ENCODE data around the gene OLIG2. TPM values are rescaled to one million over a fixed set of nuclear protein-coding genes. Genes with fewer than 3 reads are reported as not detected.

Gene OLIG2
- total RNA-seq, 4 donors from 2014 or later = not detected

DNA sequence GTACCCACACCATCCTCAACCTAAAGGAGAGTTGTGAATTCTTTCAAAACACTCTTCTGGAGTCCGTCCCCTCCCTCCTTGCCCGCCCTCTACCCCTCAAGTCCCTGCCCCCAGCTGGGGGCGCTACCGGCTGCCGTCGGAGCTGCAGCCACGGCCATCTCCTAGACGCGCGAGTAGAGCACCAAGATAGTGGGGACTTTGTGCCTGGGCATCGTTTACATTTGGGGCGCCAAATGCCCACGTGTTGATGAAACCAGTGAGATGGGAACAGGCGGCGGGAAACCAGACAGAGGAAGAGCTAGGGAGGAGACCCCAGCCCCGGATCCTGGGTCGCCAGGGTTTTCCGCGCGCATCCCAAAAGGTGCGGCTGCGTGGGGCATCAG, 638 bp upstream of the OLIG2 start:
- peaks cover 31 to 85% (median 45%) of the 10 kb centered on the region in 3 donors for H3K4me1 ChIP-seq
- no peak overlapping the region for H3K27ac ChIP-seq
- H3K9me3 ChIP-seq = no peaks in the 10 kb centered on the region
- TF ChIP-seq, protein P1, sequence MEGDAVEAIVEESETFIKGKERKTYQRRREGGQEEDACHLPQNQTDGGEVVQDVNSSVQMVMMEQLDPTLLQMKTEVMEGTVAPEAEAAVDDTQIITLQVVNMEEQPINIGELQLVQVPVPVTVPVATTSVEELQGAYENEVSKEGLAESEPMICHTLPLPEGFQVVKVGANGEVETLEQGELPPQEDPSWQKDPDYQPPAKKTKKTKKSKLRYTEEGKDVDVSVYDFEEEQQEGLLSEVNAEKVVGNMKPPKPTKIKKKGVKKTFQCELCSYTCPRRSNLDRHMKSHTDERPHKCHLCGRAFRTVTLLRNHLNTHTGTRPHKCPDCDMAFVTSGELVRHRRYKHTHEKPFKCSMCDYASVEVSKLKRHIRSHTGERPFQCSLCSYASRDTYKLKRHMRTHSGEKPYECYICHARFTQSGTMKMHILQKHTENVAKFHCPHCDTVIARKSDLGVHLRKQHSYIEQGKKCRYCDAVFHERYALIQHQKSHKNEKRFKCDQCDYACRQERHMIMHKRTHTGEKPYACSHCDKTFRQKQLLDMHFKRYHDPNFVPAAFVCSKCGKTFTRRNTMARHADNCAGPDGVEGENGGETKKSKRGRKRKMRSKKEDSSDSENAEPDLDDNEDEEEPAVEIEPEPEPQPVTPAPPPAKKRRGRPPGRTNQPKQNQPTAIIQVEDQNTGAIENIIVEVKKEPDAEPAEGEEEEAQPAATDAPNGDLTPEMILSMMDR (IDR thresholded peaks at IDR 0.05) = no peak
- no peak for TF ChIP-seq POLR2A (IDR thresholded peaks at IDR 0.05)
- H3K4me3 ChIP-seq = no peak overlapping the region
- intact Hi-C loops (cut with DNase I) = no loop called here
- no peak for DNase-seq
- WGBS, 2 donors = 8 to 11% methylated on average over 8 to 17 of the region's 22 CpGs
- peaks cover 58 to 100% (median 81%) of the 10 kb centered on the region in 4 donors for H3K27me3 ChIP-seq
- no peaks in the 10 kb centered on the region for H3K36me3 ChIP-seq

DNA sequence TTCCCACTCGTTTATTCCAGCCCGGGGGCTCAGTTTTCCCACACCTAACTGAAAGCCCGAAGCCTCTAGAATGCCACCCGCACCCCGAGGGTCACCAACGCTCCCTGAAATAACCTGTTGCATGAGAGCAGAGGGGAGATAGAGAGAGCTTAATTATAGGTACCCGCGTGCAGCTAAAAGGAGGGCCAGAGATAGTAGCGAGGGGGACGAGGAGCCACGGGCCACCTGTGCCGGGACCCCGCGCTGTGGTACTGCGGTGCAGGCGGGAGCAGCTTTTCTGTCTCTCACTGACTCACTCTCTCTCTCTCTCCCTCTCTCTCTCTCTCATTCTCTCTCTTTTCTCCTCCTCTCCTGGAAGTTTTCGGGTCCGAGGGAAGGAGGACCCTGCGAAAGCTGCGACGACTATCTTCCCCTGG, 716 bp downstream of the OLIG2 start:
- H3K36me3 ChIP-seq = no peaks in the 10 kb centered on the region
- TF ChIP-seq, protein P1 (IDR thresholded peaks at IDR 0.05) = no peak
- no peak for TF ChIP-seq POLR2A (IDR thresholded peaks at IDR 0.05)
- H3K9me3 ChIP-seq = no peaks in the 10 kb centered on the region
- 3 to 4% methylated on average over 6 to 16 of the region's 21 CpGs for WGBS, 2 donors
- no peak overlapping the region for H3K4me3 ChIP-seq
- DNase-seq = no peak
- intact Hi-C loops (cut with DNase I) = no loop called here
- H3K4me1 ChIP-seq = peaks cover 29 to 76% (median 42%) of the 10 kb centered on the region in 3 donors
- H3K27me3 ChIP-seq = peaks cover 53 to 100% (median 71%) of the 10 kb centered on the region in 4 donors
- H3K27ac ChIP-seq = no peak overlapping the region

DNA sequence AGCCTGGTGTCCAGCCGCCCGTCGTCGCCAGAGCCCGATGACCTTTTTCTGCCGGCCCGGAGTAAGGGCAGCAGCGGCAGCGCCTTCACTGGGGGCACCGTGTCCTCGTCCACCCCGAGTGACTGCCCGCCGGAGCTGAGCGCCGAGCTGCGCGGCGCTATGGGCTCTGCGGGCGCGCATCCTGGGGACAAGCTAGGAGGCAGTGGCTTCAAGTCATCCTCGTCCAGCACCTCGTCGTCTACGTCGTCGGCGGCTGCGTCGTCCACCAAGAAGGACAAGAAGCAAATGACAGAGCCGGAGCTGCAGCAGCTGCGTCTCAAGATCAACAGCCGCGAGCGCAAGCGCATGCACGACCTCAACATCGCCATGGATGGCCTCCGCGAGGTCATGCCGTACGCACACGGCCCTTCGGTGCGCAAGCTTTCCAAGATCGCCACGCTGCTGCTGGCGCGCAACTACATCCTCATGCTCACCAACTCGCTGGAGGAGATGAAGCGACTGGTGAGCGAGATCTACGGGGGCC, 1.2 kb downstream of the OLIG2 start:
- Histone ChIP-seq H3K27ac (no peak overlapping the region), H3K36me3 (no peaks in the 10 kb centered on the region), H3K9me3 (no peaks in the 10 kb centered on the region), H3K27me3 (peaks cover 53 to 100% (median 66%) of the 10 kb centered on the region in 4 donors), H3K4me1 (peaks cover 29 to 76% (median 42%) of the 10 kb centered on the region in 3 donors), H3K4me3 (no peak overlapping the region)
- intact Hi-C loops (cut with DNase I) = no loop called here
- 2 to 20% methylated on average over 1 to 14 of the region's 54 CpGs for WGBS, 2 donors
- TF ChIP-seq POLR2A (IDR thresholded peaks at IDR 0.05) = no peak
- TF ChIP-seq, protein P1 (IDR thresholded peaks at IDR 0.05) = no peak
- no peak for DNase-seq

DNA sequence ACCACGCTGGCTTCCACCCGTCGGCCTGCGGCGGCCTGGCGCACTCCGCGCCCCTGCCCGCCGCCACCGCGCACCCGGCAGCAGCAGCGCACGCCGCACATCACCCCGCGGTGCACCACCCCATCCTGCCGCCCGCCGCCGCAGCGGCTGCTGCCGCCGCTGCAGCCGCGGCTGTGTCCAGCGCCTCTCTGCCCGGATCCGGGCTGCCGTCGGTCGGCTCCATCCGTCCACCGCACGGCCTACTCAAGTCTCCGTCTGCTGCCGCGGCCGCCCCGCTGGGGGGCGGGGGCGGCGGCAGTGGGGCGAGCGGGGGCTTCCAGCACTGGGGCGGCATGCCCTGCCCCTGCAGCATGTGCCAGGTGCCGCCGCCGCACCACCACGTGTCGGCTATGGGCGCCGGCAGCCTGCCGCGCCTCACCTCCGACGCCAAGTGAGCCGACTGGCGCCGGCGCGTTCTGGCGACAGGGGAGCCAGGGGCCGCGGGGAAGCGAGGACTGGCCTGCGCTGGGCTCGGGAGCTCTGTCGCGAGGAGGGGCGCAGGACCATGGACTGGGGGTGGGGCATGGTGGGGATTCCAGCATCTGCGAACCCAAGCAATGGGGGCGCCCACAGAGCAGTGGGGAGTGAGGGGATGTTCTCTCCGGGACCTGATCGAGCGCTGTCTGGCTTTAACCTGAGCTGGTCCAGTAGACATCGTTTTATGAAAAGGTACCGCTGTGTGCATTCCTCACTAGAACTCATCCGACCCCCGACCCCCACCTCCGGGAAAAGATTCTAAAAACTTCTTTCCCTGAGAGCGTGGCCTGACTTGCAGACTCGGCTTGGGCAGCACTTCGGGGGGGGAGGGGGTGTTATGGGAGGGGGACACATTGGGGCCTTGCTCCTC, 1.9 kb downstream of the OLIG2 start:
- Histone ChIP-seq H3K9me3 (no peaks in the 10 kb centered on the region), H3K4me3 (no peak overlapping the region), H3K36me3 (no peaks in the 10 kb centered on the region), H3K27ac (no peak overlapping the region), H3K4me1 (peaks cover 29 to 72% (median 40%) of the 10 kb centered on the region in 3 donors), H3K27me3 (peaks cover 47 to 100% (median 64%) of the 10 kb centered on the region in 4 donors)
- 2 to 9% methylated on average over 7 to 23 of the region's 85 CpGs for WGBS, 2 donors
- no peak for DNase-seq
- TF ChIP-seq, protein P1 (IDR thresholded peaks at IDR 0.05) = no peak
- no peak for TF ChIP-seq POLR2A (IDR thresholded peaks at IDR 0.05)
- intact Hi-C loops (cut with DNase I) = no loop called here

DNA sequence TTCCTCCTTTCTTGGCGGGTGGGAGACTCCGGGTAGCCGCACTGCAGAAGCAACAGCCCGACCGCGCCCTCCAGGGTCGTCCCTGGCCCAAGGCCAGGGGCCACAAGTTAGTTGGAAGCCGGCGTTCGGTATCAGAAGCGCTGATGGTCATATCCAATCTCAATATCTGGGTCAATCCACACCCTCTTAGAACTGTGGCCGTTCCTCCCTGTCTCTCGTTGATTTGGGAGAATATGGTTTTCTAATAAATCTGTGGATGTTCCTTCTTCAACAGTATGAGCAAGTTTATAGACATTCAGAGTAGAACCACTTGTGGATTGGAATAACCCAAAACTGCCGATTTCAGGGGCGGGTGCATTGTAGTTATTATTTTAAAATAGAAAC, 2.5 kb downstream of the OLIG2 start:
- intact Hi-C loops (cut with DNase I) = no loop called here
- DNase-seq = no peak
- WGBS, 2 donors = 2 to 12% methylated on average over 10 to 11 of the region's 15 CpGs
- no peaks in the 10 kb centered on the region for H3K36me3 ChIP-seq
- TF ChIP-seq, protein P1 (IDR thresholded peaks at IDR 0.05) = no peak
- TF ChIP-seq POLR2A (IDR thresholded peaks at IDR 0.05) = no peak
- peaks cover 40 to 100% (median 60%) of the 10 kb centered on the region in 4 donors for H3K27me3 ChIP-seq
- no peak overlapping the region for H3K27ac ChIP-seq
- H3K9me3 ChIP-seq = no peaks in the 10 kb centered on the region
- H3K4me1 ChIP-seq = peaks cover 25 to 71% (median 34%) of the 10 kb centered on the region in 3 donors
- no peak overlapping the region for H3K4me3 ChIP-seq
